ENCODE results near the gene CEP20.

- TF ChIP-seq EP300 (IDR thresholded peaks at IDR 0.05; ENCODE audit: borderline replicate concordance) (no peak), CREB1 (IDR thresholded peaks at IDR 0.05; ENCODE audit: low read depth) (no peak), TCF12 (IDR thresholded peaks at IDR 0.05; ENCODE audit: low read depth) (no peak)
Observed at GRCh38 chr16:15916323-15916722, 27.9 kb upstream of the CEP20 start.
